Stimulated activated memory B cell treated with anti-CD40 and anti-IgM and Interleukin-4, amounts not matched to agents 10 μg/mL and 1 μg/mL and 100 μg/mL, for 72 hours (primary cell): ENCODE data around the gene GAR1.
"Not testable (repeated sequence)": the region's sequence is repeated elsewhere in the genome, so short reads cannot be mapped to it uniquely, and the experiment has no call there.

Source experiments
- ATAC-seq: fragments of 150-1000 bp; cut with Tn5 transposase; 2 replicates; pipeline ENCODE4 v1.10.0; 2021
- H3K27ac Mint-ChIP-seq: one replicate; pipeline ENCODE4 v1.8.0; 2022; ENCODE audit warnings: mild to moderate bottlenecking, mixed read lengths
- H3K27me3 Mint-ChIP-seq: one replicate; pipeline ENCODE4 v1.8.0; 2022; ENCODE audit warnings: mixed read lengths
- H3K36me3 Mint-ChIP-seq: one replicate; pipeline ENCODE4 v1.8.0; 2022; ENCODE audit warnings: mixed read lengths
- H3K4me1 Mint-ChIP-seq: one replicate; pipeline ENCODE4 v1.8.0; 2022; ENCODE audit warnings: mixed read lengths
- H3K4me3 Mint-ChIP-seq: one replicate; pipeline ENCODE4 v1.8.0; 2022; ENCODE audit warnings: mild to moderate bottlenecking, moderate library complexity, mixed read lengths
- H3K9me3 Mint-ChIP-seq: one replicate; pipeline ENCODE4 v1.8.0; 2022; ENCODE audit warnings: mixed read lengths

Gene GAR1

DNA sequence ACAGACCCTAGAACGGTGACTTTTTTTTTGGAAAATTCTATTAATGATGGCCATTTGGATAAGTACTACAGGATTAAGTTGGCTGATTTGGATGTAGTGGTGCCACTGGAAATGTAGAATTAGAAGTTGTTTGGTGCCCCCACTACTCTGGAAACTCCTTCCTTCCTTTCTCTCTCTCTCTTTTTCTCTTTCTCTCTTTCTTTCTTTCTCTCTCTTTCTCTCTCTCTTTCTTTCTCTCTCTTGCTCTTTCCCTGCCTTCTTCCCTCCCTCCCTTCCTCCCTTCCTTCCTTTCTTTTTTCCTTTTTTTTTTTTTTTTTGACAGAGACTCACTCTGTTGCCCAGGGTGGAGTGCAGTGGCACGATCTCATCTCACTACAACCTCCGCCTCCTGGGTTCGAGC, 2.7 kb downstream of the GAR1 start:
- Mint-ChIP-seq H3K4me3 (no peak overlapping the region), H3K4me1 (peaks cover 48% of the 10 kb centered on the region), H3K36me3 (peaks cover 59% of the 10 kb centered on the region), H3K9me3 (no peaks in the 10 kb centered on the region), H3K27me3 (no peaks in the 10 kb centered on the region), H3K27ac (no peak overlapping the region)
- no peak for ATAC-seq

- H3K27ac Mint-ChIP-seq: no peak overlapping the region
- H3K4me1 Mint-ChIP-seq: peaks cover 39% of the 10 kb centered on the region
- no peak for ATAC-seq
- H3K36me3 Mint-ChIP-seq: peaks cover 65% of the 10 kb centered on the region
- no peak overlapping the region for H3K4me3 Mint-ChIP-seq
- H3K27me3 Mint-ChIP-seq: no peaks in the 10 kb centered on the region
- no peaks in the 10 kb centered on the region for H3K9me3 Mint-ChIP-seq
Measured at GRCh38 chr4:109820563-109820962, 5.0 kb downstream of the GAR1 start.

- no peak overlapping the region for H3K27ac Mint-ChIP-seq
- H3K36me3 Mint-ChIP-seq: peaks cover 60% of the 10 kb centered on the region
- H3K9me3 Mint-ChIP-seq: no peaks in the 10 kb centered on the region
- no peak for ATAC-seq
- no peak overlapping the region for H3K4me3 Mint-ChIP-seq
- no peaks in the 10 kb centered on the region for H3K27me3 Mint-ChIP-seq
- H3K4me1 Mint-ChIP-seq: peaks cover 33% of the 10 kb centered on the region
Measured at GRCh38 chr4:109821185-109821584, 5.6 kb downstream of the GAR1 start.

DNA sequence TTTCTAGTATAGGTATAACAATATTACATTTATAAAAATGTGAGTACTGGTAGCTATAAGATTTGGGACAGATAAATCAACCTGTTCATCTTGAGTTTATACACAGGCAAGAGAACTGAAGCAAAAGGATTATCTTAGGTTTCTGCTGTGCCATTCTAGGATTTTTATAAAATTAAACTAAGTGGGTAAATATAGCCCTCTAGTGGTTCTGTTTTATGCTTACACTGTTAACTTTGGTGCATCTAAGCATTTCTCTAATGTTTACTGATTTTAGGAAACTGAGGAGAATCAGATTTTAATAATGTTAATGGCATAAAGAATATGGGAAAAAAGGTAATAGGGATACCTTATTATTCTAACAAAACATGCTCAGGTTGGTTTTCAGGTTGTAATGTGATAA, 11.2 kb downstream of the GAR1 start:
- Mint-ChIP-seq H3K4me3 (no peak overlapping the region), H3K4me1 (no peaks in the 10 kb centered on the region), H3K36me3 (peaks cover 25% of the 10 kb centered on the region), H3K27me3 (no peaks in the 10 kb centered on the region), H3K27ac (no peak overlapping the region), H3K9me3 (no peaks in the 10 kb centered on the region)
- no peak for ATAC-seq

- Mint-ChIP-seq H3K27ac (no peak within 1 kb of the TSS), H3K4me3 (no peak within 1 kb of the TSS), H3K9me3 (no peaks in the 10 kb centered on the region), H3K27me3 (no peaks in the 10 kb centered on the region), H3K36me3 (peaks cover 19% of the 10 kb centered on the region), H3K4me1 (no peaks in the 10 kb centered on the region)
- ATAC-seq: no peak
Measured at GRCh38 chr4:109827672-109828071, 12.1 kb downstream of the GAR1 start, which contains the start of gene RRH. RRH (plus strand) TSS chr4:109827972; CDS start chr4:109828028, 56 bp downstream.

DNA sequence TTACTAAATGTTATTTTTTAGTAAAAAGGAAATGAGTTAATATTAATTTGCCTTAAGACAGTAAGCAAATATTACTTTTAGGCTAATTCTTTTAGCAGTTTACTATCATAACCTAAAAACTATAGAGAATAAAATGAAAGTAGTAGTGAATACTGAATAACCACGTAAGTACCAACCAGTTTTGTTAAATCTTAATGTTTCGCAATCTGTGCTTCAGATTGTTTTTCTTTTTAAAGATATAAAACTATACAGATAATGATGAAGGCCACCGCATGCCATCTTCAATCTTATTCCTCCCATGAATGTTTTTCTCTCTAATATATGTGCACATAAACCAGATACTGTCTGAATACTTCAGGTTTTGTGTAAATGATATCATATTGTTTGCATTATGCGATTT, 18.2 kb downstream of the GAR1 start:
- no peak overlapping the region for H3K4me3 Mint-ChIP-seq
- no peaks in the 10 kb centered on the region for H3K9me3 Mint-ChIP-seq

GRCh38 chr4:109836985-109837384, 21.4 kb downstream of the GAR1 start:
- Mint-ChIP-seq H3K9me3 (peaks cover 6% of the 10 kb centered on the region), H3K4me3 (no peak overlapping the region), H3K4me1 (no peaks in the 10 kb centered on the region), H3K36me3 (peaks cover 49% of the 10 kb centered on the region), H3K27ac (no peak overlapping the region), H3K27me3 (no peaks in the 10 kb centered on the region)
- ATAC-seq: no peak

More for the DNA sequence above, 18.2 kb downstream of the GAR1 start:
- Mint-ChIP-seq H3K36me3 (peaks cover 25% of the 10 kb centered on the region), H3K4me1 (no peaks in the 10 kb centered on the region), H3K27me3 (no peaks in the 10 kb centered on the region), H3K27ac (no peak overlapping the region)
- no peak for ATAC-seq

- no peak overlapping the region for H3K27ac Mint-ChIP-seq
- no peaks in the 10 kb centered on the region for H3K4me1 Mint-ChIP-seq
- no peaks in the 10 kb centered on the region for H3K36me3 Mint-ChIP-seq
- no peak overlapping the region for H3K4me3 Mint-ChIP-seq
- no peaks in the 10 kb centered on the region for H3K9me3 Mint-ChIP-seq
- H3K27me3 Mint-ChIP-seq: no peaks in the 10 kb centered on the region
- ATAC-seq: no peak
Measured at GRCh38 chr4:109846395-109847098, 31.0 kb downstream of the GAR1 start.

GRCh38 chr4:109847896-109848442, 32.4 kb downstream of the GAR1 start, which contains the start of gene LRIT3:
LRIT3 (plus strand) TSS chr4:109848107; CDS start chr4:109848202, 95 bp downstream.
- H3K36me3 Mint-ChIP-seq: peaks cover 5% of the 10 kb centered on the region
- peaks cover under 1% of the 10 kb centered on the region for H3K9me3 Mint-ChIP-seq
- H3K4me3 Mint-ChIP-seq: no peak within 1 kb of the TSS
- H3K27ac Mint-ChIP-seq: no peak within 1 kb of the TSS
- no peaks in the 10 kb centered on the region for H3K27me3 Mint-ChIP-seq
- ATAC-seq: no peak
- no peaks in the 10 kb centered on the region for H3K4me1 Mint-ChIP-seq

- no peaks in the 10 kb centered on the region for H3K27me3 Mint-ChIP-seq
- H3K27ac Mint-ChIP-seq: no peak overlapping the region
- H3K36me3 Mint-ChIP-seq: peaks cover 10% of the 10 kb centered on the region
- no peak overlapping the region for H3K4me3 Mint-ChIP-seq
- no peaks in the 10 kb centered on the region for H3K4me1 Mint-ChIP-seq
- ATAC-seq: no peak
- peaks cover 3% of the 10 kb centered on the region for H3K9me3 Mint-ChIP-seq
Measured at GRCh38 chr4:109848501-109848900, 32.9 kb downstream of the GAR1 start.

DNA sequence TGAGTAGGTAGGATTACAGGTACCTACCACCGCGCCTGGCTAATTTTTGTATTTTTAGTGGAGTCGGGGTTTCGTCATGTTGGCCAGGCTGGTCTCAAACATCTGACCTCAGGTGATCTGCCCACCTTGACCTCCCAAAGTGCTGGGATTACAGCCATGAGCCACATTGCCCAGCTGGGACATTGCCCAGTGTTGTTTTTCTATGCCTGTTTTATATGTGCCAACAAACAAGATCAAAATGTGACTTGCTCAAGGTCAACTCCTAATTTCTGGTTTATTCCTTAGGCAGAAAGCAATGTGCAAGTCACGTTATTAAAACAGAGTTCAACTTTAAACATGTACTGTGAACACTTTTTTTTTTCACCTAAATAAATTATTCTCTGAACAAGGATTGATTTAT, 35.0 kb downstream of the GAR1 start:
- Mint-ChIP-seq H3K36me3 (peaks cover 30% of the 10 kb centered on the region), H3K27me3 (no peaks in the 10 kb centered on the region), H3K4me3 (no peak overlapping the region), H3K4me1 (no peaks in the 10 kb centered on the region), H3K27ac (no peak overlapping the region), H3K9me3 (peaks cover 5% of the 10 kb centered on the region)
- ATAC-seq: no peak

DNA sequence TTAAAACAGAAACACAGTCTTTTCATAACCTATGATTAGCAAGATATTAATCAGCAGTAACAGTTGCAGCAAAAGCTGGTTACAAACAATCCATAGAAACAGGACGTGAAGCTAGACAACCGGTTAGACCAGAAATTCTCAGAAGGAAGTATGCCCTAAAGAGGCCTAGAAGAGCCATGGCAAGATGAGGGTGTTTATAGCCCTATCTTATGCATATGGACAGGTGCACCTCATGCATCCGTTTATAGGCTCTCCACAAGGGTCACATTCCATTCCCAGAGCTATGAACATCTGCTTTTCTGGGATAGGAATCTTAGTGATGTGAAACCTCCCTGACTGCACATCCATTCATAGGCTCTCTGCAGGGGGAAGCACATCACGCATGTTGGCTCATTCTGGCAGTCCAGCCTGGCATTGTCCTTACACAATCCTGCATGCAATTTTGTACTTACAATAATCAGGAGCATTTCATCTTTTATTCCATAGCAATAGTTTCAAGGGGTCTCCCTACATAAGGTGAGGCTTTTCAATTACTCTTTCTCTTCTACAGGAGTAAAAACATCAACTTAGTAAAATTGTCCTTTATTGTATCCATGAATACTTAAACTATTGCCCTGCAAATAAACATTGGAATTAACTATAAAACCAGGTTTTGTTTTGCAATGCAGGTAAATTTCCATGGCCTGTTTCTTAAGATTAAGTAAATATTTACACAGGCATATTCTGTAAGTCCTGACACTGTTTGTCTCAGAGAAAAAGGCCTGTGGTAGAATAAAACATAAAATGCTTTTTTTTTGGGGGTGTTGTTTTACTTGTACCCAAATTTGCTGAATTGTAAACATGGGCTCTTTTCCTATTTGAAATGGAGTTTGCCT, 44.1 kb downstream of the GAR1 start:
- not testable (repeated sequence) for ATAC-seq, H3K4me1 Mint-ChIP-seq, H3K27me3 Mint-ChIP-seq, H3K4me3 Mint-ChIP-seq, H3K27ac Mint-ChIP-seq
- Mint-ChIP-seq H3K36me3 (peaks cover 28% of the 10 kb centered on the region), H3K9me3 (peaks cover 16% of the 10 kb centered on the region)

- no peak overlapping the region for H3K27ac Mint-ChIP-seq
- H3K4me1 Mint-ChIP-seq: no peaks in the 10 kb centered on the region
- H3K9me3 Mint-ChIP-seq: peaks cover 11% of the 10 kb centered on the region
- H3K36me3 Mint-ChIP-seq: peaks cover 12% of the 10 kb centered on the region
- no peak for ATAC-seq
- no peaks in the 10 kb centered on the region for H3K27me3 Mint-ChIP-seq
- H3K4me3 Mint-ChIP-seq: no peak overlapping the region
Measured at GRCh38 chr4:109861271-109861670, 45.7 kb downstream of the GAR1 start.

GRCh38 chr4:109861916-109862511, 46.5 kb downstream of the GAR1 start:
- Mint-ChIP-seq H3K36me3 (peaks cover 12% of the 10 kb centered on the region), H3K4me3 (no peak overlapping the region), H3K4me1 (no peaks in the 10 kb centered on the region), H3K9me3 (peaks cover 11% of the 10 kb centered on the region), H3K27me3 (no peaks in the 10 kb centered on the region), H3K27ac (no peak overlapping the region)
- no peak for ATAC-seq

DNA sequence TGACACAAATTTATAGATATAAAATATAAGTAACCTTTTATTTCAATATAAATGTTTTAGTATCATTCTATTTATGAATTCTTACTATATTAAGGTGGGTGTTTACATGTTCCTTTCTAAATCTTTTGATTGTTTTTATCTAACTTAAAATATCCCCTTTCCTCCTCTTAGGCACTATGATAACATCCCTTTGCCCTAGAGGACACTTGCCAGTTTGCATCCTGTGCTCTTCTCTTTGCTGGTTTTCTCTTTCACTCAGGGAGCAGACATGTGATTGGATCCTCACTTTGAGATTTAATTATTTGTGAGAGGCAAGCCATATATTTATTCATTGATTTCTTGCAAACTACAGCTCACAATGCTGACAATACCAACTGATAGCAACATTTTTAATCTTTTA, 48.6 kb downstream of the GAR1 start:
- H3K4me3 Mint-ChIP-seq: no peak overlapping the region
- no peak overlapping the region for H3K27ac Mint-ChIP-seq
- no peak for ATAC-seq
- H3K36me3 Mint-ChIP-seq: peaks cover 6% of the 10 kb centered on the region
- H3K9me3 Mint-ChIP-seq: peaks cover 5% of the 10 kb centered on the region
- H3K4me1 Mint-ChIP-seq: no peaks in the 10 kb centered on the region
- no peaks in the 10 kb centered on the region for H3K27me3 Mint-ChIP-seq
